K562 (cell line): ENCODE data around the gene VSX2. TPM values are rescaled to one million over a fixed set of nuclear protein-coding genes. Genes with fewer than 3 reads are reported as not detected.

Experiments
- ATF7 ChIP-seq: fragments of 450-650 bp; IDR thresholded peaks from 2 replicates; pipeline ENCODE4 v1.7.1; 2014; ENCODE audit warnings: mild to moderate bottlenecking, moderate library complexity
- DEAF1 ChIP-seq: fragments of 450-650 bp; formaldehyde crosslinking; IDR thresholded peaks from 2 replicates; pipeline ENCODE4 v1.4.0; 2020; ENCODE audit warnings: mild to moderate bottlenecking, moderate library complexity
- ETS1 ChIP-seq: conservative IDR thresholded peaks from 2 replicates; pipeline ENCODE4 v1.6.1; 2011; ENCODE audit warnings: low read depth, mild to moderate bottlenecking, low read length; ENCODE audit not compliant: control insufficient read depth
- ETV5 ChIP-seq: sonication (generic); formaldehyde crosslinking; IDR thresholded peaks from 2 replicates; pipeline ENCODE4 v1.4.0; 2020; ENCODE audit warnings: low read depth, mild to moderate bottlenecking, missing genetic modification reagents
- KDM4B ChIP-seq, 2 experiments: fragments of 450-650 bp in 1 of 2; sonication (generic) in 1 of 2; IDR thresholded peaks; 2 replicates each; pipeline ENCODE4 v1.6.1; 2016 to 2017; ENCODE audit warnings: borderline replicate concordance in 2 of 2, antibody characterized with exemption in 1 of 2, low read depth in 1 of 2, mild to moderate bottlenecking in 1 of 2
- MTA3 ChIP-seq: fragments of 450-650 bp; formaldehyde crosslinking; IDR thresholded peaks from 2 replicates; pipeline ENCODE4 v1.6.1; 2017; ENCODE audit warnings: mild to moderate bottlenecking, borderline replicate concordance
- RBBP5 ChIP-seq: fragments of 200-600 bp; sonication (generic); IDR thresholded peaks from 2 replicates; pipeline ENCODE4 v1.6.1; 2012; ENCODE audit warnings: borderline replicate concordance, mild to moderate bottlenecking, low read length, control low read depth, inconsistent platforms; ENCODE audit not compliant: insufficient read depth, poor library complexity, severe bottlenecking
- TAL1 ChIP-seq: fragments of 450-650 bp; IDR thresholded peaks from 2 replicates; pipeline ENCODE4 v1.6.1; 2016; ENCODE audit warnings: mild to moderate bottlenecking
- TFAP4 ChIP-seq: sonication (generic); formaldehyde crosslinking; IDR thresholded peaks from 2 replicates; pipeline ENCODE4 v1.8.0; 2022; ENCODE audit warnings: missing genetic modification reagents, mild to moderate bottlenecking, moderate library complexity, borderline replicate concordance
- USF2 ChIP-seq: sonication (generic); formaldehyde crosslinking; IDR thresholded peaks from 2 replicates; pipeline ENCODE4 v1.5.0; 2020; ENCODE audit warnings: missing genetic modification reagents
- ZBTB11 ChIP-seq, 3 experiments: fragments of 200-800 bp in 1 of 3; fragments of 250-450 bp in 1 of 3; fragments of 450-650 bp in 1 of 3; sonication (Bioruptor Pico) in 1 of 3; sonication (Bioruptor generic) in 1 of 3; formaldehyde crosslinking in 1 of 3; IDR thresholded peaks; 2 replicates each; pipeline versions ENCODE4 v1.6.1 to v1.8.0; 2016 to 2022; ENCODE audit warnings: mild to moderate bottlenecking in 2 of 3, missing genetic modification characterization in 2 of 3, missing compliant biosample characterization in 1 of 3, moderate library complexity in 1 of 3
- ZNF436 ChIP-seq: fragments of 250-450, 450-650 bp; sonication (Bioruptor Pico); formaldehyde crosslinking; IDR thresholded peaks from 2 replicates; pipeline ENCODE4 v1.7.0; 2020; ENCODE audit warnings: mild to moderate bottlenecking
- polyA plus RNA-seq, 8 experiments: library from polyadenylated mRNA; depleted of rRNA in 4 of 8; stranded (reverse) in 5 of 8; unstranded in 3 of 8; fragments of >200 nt; fragmentation: Nextera tagmentation in 2 of 8; fragmentation: Illumina TruSeq in 1 of 8; extraction: Ambion mirVana in 2 of 8; extraction: Trizol in 1 of 8; gene quantifications; 2 replicates each; pipeline versions ENCODE4 v1.2.1 to v1.2.3, GENCODE V29; 2011 to 2014; ENCODE audit warnings: inconsistent platforms in 1 of 8, missing spikeins in 1 of 8
- total RNA-seq, 7 experiments: library from RNA; depleted of rRNA in 6 of 7; stranded (reverse); fragments of >200 nt in 6 of 7; fragmentation: Illumina TruSeq in 2 of 7; extraction: Trizol in 2 of 7; gene quantifications; 2 replicates each; pipeline versions ENCODE4 v1.2.1 to v1.2.3, GENCODE V29; 2011 to 2021; ENCODE audit warnings: low replicate concordance in 1 of 7

VSX2 gene
- total and polyA plus RNA-seq, 9 of the 15 experiments (the other 6 are each of a cell fraction or from before 2014, with no cell fraction given), result 0.04 TPM; not detected in 8

GRCh38 chr14:74302634-74303569 is 63.7 kb downstream of the VSX2 start, which contains the start of gene ABCD4 (continued):
- TF ChIP-seq ZBTB11 (CRISPR knock-in tag; IDR thresholded peaks at IDR 0.05) (0 out of 6 replicates have a peak, but pooled peaks of 1 of the 3 experiments have one; percentile 42), ATF7 (peak; percentile 31; the same call in 1 of the 2 replicates), ETV5 (CRISPR knock-in tag) (peak; percentile 65), ZNF436 (CRISPR knock-in tag) (no peak), KDM4B (IDR thresholded peaks at IDR 0.05; ENCODE audit: borderline replicate concordance in 2 of 2, low read depth in 1 of 2) (peak in 1 of 2 experiments; percentile 51; a peak in 1 of 4 replicates), TAL1 (no peak), TFAP4 (CRISPR knock-in tag) (peak; percentile 78), ETS1 (0 out of 2 replicates have a peak, but pooled peaks have one; percentile 28), MTA3 (0 out of 2 replicates have a peak, but pooled peaks have one; percentile 42), DEAF1 (CRISPR knock-in tag) (no peak), USF2 (CRISPR knock-in tag) (0 out of 2 replicates have a peak, but pooled peaks have one; percentile 17), RBBP5 (peak; percentile 75)
